ENCODE measurements around the gene SNX22. TPM values are rescaled to one million over a fixed set of nuclear protein-coding genes. Genes with fewer than 3 reads are reported as not detected.

Gene SNX22
- total RNA-seq, 1 experiment from 2014 or later = 2.6 TPM

DNA sequence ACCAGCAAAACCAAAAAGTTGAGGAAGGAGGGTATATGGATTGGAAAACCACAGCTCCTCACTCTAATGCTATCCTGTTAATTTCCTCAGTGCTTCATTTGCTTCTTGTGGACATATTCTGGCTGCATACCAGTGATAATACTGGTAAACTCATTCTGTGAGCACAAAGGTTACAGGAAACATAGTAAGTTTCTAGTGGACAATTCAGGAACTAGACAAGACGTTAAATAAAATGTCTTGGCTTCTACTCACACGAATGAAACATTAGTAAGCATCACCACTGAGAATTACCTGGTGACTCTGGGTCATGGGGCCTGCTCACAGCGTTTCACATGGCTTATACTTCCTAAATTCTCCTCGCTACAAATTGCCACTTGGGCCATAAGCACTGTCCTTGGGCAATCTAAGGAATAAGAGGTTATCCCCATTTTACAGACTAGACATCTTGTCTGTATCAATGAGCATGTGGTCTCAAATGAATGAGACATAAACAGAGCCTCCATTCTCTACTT lies 31.4 kb downstream of the SNX22 start:
- TF ChIP-seq, protein P1, sequence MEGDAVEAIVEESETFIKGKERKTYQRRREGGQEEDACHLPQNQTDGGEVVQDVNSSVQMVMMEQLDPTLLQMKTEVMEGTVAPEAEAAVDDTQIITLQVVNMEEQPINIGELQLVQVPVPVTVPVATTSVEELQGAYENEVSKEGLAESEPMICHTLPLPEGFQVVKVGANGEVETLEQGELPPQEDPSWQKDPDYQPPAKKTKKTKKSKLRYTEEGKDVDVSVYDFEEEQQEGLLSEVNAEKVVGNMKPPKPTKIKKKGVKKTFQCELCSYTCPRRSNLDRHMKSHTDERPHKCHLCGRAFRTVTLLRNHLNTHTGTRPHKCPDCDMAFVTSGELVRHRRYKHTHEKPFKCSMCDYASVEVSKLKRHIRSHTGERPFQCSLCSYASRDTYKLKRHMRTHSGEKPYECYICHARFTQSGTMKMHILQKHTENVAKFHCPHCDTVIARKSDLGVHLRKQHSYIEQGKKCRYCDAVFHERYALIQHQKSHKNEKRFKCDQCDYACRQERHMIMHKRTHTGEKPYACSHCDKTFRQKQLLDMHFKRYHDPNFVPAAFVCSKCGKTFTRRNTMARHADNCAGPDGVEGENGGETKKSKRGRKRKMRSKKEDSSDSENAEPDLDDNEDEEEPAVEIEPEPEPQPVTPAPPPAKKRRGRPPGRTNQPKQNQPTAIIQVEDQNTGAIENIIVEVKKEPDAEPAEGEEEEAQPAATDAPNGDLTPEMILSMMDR (conservative IDR thresholded peaks at IDR 0.05; ENCODE audit: low read depth, low read length) = no peak
- TF ChIP-seq EZH2 (IDR thresholded peaks at IDR 0.05; ENCODE audit: borderline replicate concordance, low read depth, low read length, poor library complexity, severe bottlenecking) = no peak
- POLR2A ChIA-PET (ENCODE audit: low non-redundant PET) = no interaction called here
- H3K4me3 ChIP-seq (ENCODE audit: low read depth, low read length, poor library complexity, severe bottlenecking) = no peak overlapping the region
- H3K27ac ChIP-seq (ENCODE audit: low read depth, low read length, poor library complexity, severe bottlenecking) = no peak overlapping the region
- H3K9me3 ChIP-seq (ENCODE audit: low read depth, low read length, poor library complexity, severe bottlenecking) = no peaks in the 10 kb centered on the region
- CTCF ChIA-PET = no interaction called here
- intact Hi-C loops (cut with micrococcal nuclease; ENCODE audit: unreplicated experiment) = no loop called here
- peaks cover 7% of the 10 kb centered on the region for H3K4me1 ChIP-seq (ENCODE audit: insufficient read depth, low read length, poor library complexity, severe bottlenecking)
- no peaks in the 10 kb centered on the region for H3K36me3 ChIP-seq (ENCODE audit: insufficient read depth, low read length, poor library complexity, severe bottlenecking)
- no peak for DNase-seq (ENCODE audit: low spot score)
- BruUV-seq (replicated peaks) = no TSS peak
- no peaks in the 10 kb centered on the region for H3K27me3 ChIP-seq (replicated peaks; ENCODE audit: insufficient read depth, low read depth, low read length, poor library complexity)

- Histone ChIP-seq H3K4me1 (ENCODE audit: insufficient read depth, low read length, poor library complexity, severe bottlenecking) (peaks cover 30% of the 10 kb centered on the region), H3K27me3 (replicated peaks; ENCODE audit: insufficient read depth, low read depth, low read length, poor library complexity) (no peaks in the 10 kb centered on the region), H3K27ac (ENCODE audit: low read depth, low read length, poor library complexity, severe bottlenecking) (no peak overlapping the region), H3K36me3 (ENCODE audit: insufficient read depth, low read length, poor library complexity, severe bottlenecking) (no peaks in the 10 kb centered on the region), H3K4me3 (ENCODE audit: low read depth, low read length, poor library complexity, severe bottlenecking) (no peak overlapping the region), H3K9me3 (ENCODE audit: low read depth, low read length, poor library complexity, severe bottlenecking) (no peaks in the 10 kb centered on the region)
- TF ChIP-seq, protein P1 (conservative IDR thresholded peaks at IDR 0.05; ENCODE audit: low read depth, low read length) = no peak
- TF ChIP-seq EZH2 (IDR thresholded peaks at IDR 0.05; ENCODE audit: borderline replicate concordance, low read depth, low read length, poor library complexity, severe bottlenecking) = no peak
- no TSS peak for BruUV-seq (replicated peaks)
- no peak for DNase-seq (ENCODE audit: low spot score)
- ChIA-PET CTCF (no interaction called here), POLR2A (ENCODE audit: low non-redundant PET) (no interaction called here)
- intact Hi-C loops (cut with micrococcal nuclease; ENCODE audit: unreplicated experiment) = no loop called here
These were observed 33.8 kb downstream of the SNX22 start for GRCh38 chr15:64185146-64185911.

DNA sequence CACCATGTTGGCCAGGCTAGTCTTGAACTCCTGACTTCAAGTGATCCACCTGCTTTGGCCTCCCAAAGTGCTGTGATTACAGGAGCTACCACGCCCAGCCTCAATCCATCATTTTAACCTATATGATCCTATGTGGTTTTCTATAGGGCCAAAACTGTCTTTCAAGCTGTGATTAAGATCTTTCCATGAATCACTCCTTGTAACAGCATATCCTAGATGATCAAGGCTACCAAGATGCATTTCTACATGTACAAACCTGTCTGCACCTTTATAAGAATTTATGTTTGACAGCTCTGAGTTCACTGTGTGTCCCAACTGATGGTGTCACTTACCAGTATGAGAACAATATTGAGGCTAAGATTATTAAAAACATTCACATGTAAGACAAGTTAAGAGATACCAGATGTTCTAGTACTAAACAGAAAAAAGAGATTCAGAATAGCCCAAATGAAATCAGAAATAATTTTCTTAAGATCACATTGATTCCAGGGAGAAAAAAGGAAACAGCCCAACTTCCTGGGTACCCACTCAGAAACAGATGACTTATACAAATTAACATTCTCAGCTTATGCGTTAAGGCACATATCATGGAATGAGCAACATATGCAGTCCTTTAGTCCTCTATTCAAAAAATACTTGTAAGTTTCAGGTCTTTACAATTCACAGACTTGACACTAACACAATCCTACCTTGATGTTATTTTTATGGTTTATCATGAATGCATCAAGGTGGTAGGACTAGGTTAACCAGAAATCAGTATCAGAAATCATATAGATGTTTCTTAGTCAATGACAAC lies 36.1 kb downstream of the SNX22 start:
- DNase-seq (ENCODE audit: low spot score) = peak; percentile 42
- Histone ChIP-seq H3K4me1 (ENCODE audit: insufficient read depth, low read length, poor library complexity, severe bottlenecking) (peaks cover 47% of the 10 kb centered on the region), H3K4me3 (ENCODE audit: low read depth, low read length, poor library complexity, severe bottlenecking) (no peak overlapping the region), H3K36me3 (ENCODE audit: insufficient read depth, low read length, poor library complexity, severe bottlenecking) (no peaks in the 10 kb centered on the region), H3K27me3 (replicated peaks; ENCODE audit: insufficient read depth, low read depth, low read length, poor library complexity) (no peaks in the 10 kb centered on the region), H3K9me3 (ENCODE audit: low read depth, low read length, poor library complexity, severe bottlenecking) (no peaks in the 10 kb centered on the region), H3K27ac (ENCODE audit: low read depth, low read length, poor library complexity, severe bottlenecking) (peak overlapping the region; percentile 72)
- intact Hi-C loops (cut with micrococcal nuclease; ENCODE audit: unreplicated experiment) = no loop called here
- BruUV-seq (replicated peaks) = no TSS peak
- POLR2A ChIA-PET (ENCODE audit: low non-redundant PET) = no interaction called here
- CTCF ChIA-PET = no interaction called here
- no peak for TF ChIP-seq EZH2 (IDR thresholded peaks at IDR 0.05; ENCODE audit: borderline replicate concordance, low read depth, low read length, poor library complexity, severe bottlenecking)
- TF ChIP-seq, protein P1 (conservative IDR thresholded peaks at IDR 0.05; ENCODE audit: low read depth, low read length) = no peak

Measured in A673 (cell line).